Left hindlimb (tissue), 1 donor: Measurements from ENCODE around the gene PLCG1.

ENCODE experiments used
- DNase-seq: peaks from one replicate; pipeline ENCODE4 v3.0.0-alpha.2; 2018

Gene PLCG1

DNA sequence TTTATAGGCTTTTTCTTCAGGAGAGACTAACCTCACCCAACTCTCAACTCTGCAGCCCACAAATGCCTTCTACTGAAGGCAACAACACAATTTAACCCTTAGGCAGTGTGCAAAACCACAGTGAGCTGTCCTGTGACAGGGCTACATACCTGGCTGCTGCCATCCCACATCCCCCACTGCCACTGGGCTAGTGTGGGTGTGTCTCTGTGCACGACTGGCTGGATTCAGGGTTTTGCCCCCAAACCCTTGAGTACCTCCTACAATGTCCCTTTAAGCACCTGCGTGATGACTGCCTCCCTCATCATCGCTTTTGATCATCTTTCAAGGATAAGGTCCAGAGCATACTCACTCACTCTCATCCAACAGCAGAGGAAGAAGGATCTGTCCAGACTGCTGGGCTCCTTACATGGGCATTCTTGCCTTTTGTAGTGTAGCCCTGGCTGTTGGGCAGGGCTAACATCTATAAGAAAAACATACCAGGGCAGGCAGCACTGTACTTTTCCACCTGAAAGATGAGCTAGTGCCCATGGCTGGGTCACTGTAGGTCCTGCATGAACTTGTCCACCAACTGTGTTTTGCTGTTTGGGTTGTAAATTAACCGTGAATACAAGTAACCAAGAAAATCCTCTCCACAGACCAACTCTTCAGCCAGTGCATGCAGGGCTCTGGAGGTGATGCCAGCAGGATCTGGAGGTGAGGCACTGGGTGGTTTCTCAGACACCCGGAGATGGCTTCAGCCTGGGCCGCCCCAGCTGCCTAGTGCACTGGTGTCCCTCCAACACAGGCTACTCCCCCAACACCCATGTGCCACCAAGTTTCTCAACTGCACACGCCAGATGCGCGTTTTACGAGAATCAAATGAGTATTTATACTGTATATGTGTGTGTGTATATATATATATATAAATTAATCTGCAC is 45.2 kb downstream of the PLCG1 start:
- DNase-seq = no peak

DNA sequence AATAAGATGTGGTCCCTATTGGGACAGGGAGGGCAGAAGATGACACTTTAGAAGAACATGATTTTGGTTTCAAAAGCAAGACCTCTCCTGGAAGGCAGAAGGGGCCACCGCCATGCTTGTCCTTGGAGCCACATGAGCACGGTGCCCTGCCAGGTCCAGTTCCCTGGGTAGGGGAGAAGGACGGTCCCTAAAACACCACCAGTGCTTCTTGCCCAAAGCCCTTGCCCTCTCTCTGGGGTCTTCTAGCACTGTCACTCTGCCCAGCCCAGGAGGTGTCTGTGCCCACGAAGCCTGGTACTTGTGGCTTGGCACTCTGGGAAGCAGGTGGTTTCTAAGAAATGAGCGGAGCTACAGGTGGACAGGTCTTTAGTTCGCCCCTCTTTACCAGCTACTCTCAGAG is 46.0 kb downstream of the PLCG1 start:
- no peak for DNase-seq

DNA sequence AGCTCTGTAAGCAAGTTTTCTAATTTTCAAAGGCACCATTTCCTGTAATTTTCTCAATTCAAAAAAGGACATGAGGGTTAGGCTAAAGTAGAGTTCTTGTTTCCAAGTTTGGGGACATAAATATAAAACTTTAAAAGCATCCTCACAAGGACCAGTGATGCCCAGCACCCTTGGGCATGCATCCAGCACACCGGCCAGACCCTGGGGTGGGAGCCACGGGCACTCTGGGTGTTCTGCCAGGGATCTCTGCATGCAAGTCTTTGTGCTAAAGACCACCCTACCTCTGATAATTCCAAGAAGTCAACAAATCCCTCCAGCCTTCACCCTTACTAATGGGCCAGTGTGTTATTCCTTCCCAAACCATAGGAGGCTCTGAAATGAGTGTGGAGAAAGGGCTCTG is 46.5 kb downstream of the PLCG1 start:
- DNase-seq = no peak

DNA sequence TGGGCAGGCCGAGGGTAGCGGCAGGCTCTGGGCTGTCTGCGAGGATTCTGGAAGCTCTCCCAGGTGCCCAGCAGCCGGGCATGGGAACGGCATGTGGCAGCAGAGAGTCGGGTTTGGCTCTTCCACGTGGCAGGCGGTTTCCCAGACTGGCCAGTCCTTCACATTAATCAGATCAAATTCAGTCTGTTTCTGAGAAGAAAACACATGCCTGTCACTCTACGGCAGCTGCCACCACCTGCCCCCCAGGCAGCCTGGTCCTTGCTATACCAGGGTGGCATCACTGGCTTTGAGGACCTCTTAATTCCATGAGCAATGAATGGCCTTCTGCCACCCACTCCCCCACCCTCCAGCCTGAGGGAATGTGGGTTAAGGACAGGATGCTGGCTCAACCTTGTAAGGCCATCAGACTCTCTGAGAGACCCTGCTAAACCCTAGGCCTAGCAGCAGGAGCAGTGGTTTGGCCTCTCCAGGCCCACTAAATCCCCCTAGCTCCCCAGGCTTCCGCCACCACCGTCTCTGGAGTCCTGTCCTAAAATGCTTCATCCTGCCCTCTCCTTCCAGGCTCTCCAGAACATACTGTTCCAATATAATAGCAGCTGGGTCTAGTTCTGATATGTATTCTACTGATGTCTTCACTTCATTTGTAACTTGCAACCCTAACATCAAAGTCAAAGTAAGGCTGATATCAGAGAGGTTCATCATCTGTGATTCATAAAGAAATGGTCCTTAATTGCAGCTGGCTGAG is 47.8 kb downstream of the PLCG1 start:
- no peak for DNase-seq

DNA sequence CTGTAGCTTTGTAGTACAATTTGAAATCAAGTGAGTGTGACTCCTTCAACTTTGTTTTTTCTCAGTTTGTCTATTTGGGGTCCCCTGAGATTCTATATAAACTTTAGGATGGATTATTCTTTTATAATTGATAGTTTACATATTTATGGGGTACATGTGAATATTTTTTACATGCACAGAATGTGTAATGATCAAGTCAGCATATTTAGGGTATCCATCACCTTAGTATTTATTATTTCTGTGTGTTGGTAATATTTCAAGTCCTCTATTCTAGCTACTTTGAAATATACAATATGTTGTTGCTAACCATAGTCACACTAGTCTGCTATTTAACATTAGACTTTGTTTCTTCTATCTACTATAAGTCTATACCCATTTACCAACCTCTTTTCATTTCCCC is 50.3 kb downstream of the PLCG1 start:
- no peak for DNase-seq

DNA sequence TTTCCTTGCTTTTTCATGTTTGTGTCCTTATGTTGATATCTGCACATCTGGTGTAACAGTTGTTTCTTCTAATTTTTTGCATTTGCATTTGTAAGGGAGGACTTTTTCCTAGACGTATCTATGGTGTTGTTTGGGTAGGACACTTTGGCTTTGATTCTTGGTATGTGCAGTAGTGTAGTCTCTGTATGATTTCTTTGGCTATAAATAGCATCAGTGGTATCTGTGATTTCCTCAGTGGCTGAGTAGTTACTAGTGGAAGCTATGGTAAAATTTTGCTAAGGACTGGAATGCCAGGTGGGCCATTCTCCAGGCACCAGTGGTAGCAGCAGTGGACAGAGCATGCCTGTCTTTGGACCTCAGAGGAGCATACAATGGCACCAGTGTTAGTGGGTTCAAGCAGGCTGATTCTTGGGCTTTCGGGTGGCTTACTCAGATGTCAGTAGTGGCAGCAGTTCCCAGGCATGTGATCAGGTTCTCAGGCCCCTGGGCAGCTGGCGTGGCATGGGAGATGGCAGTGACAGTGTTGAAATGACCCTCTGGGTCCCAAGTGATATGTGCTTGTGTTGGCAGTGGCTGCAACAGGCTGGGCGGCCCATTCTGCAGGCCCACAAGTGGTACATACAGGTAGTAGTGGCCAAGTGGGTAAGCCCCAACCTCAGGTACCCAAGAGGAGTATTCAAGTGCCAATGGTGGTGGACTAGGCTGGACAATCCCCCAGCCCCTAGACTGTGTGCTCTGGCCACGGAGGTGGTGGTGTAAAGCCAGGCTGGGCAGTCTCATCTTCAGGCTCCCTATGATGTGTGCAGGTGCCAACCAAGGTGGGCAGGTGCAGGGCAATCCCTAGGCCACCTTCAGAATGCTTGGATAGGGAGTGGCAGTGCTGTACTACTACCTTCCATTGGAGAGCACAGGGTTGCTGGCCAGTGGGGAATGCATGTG is 54.5 kb downstream of the PLCG1 start:
- DNase-seq = no peak

DNA sequence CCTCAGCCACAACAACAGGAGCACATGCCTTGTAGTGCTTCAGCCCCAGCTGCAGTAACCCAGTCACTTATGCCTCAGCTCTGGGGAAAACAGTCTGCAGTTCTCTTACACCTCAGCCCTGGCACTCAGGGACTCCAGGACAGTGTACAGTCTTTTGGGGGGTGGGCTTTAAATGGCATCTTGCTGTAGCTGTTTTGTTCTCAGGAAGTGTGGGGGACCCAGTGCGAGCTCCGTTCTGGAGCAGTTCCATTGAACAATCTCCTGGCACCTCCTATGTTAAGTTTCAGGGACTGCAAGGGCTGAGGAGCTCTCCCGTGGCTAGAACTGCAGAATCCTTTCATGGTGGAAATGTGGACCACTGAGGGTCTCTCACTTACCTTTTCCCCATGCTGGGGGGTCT is 55.2 kb downstream of the PLCG1 start:
- no peak for DNase-seq

DNA sequence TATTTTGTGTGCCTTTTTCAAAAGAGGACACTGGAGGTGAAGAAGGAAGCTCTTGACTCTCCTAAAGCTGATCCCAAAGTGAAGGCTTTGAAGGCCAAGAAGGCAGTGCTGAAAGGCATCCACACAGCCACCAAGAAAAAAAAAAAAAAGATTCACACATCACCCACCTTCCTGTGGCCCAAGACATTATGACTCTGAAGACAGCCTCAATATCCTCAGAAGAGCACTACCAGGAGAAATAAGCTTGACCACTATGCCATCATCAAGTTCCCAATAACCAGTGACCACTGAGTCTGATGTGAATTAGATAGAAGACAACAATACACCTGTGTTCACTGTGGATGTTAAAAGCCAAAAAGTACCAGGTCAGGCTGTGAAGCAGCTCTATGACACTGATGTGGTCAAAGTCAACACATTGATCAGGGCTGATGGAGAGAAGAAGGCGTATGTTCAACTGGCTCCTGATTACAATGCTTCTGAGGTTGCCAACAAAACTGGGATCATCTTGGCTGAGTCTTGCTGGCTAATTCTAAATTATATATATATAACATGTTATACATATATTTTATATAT is 59.4 kb downstream of the PLCG1 start:
- DNase-seq = no peak

DNA sequence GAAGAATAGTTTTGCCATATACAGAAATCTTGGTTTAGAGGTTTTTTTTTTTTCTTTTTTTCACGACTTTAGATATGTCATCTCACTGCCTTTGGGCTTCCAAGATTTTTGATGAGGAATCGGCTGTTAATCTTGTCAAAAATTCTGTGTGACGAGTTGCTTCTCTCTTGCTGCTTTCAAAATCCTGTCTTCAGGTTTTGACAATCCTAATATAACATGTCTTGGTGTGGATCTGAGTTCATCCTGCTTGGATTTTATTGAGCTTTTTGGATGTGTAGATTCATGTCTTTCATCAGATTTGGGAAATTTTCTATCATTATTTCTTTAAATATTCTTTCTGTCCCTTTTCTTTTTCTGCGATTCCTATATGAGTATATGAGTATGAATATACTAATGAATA is 61.1 kb downstream of the PLCG1 start:
- no peak for DNase-seq

DNA sequence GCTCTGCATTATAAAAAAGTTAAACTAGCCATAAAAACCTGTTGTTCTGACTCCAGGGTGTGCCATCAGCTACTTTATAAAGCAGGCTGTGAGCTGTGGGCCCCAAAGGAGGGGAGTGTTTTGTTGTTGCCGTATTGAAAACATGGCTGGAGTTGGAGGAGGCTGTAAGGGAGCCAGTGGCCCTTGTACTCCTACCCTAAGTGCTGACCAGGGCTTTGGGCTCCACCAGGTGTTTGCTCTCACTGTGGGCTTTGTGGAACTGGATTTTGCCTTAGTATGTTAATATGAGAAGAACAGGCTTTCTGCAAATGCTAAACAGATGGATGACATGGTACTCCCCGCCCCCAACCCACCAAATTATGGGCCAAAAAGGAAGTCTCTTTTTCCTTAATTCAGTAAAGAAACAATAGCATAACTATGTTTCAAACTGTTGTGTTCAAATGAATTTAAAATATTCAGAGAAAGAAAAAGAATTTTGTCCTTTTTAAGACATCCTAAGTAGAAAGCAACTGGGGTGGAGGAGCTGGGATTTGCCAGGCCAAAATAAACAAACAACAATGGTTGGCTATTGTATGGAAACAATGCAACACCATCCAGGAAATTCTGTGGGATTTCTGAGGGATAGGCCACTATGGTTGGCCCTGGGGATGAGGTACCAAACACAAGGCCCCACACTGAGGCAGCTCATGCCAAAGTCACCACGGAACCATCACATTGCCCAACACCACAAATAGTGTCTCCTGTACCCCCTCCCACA is 63.3 kb downstream of the PLCG1 start:
- no peak for DNase-seq

DNA sequence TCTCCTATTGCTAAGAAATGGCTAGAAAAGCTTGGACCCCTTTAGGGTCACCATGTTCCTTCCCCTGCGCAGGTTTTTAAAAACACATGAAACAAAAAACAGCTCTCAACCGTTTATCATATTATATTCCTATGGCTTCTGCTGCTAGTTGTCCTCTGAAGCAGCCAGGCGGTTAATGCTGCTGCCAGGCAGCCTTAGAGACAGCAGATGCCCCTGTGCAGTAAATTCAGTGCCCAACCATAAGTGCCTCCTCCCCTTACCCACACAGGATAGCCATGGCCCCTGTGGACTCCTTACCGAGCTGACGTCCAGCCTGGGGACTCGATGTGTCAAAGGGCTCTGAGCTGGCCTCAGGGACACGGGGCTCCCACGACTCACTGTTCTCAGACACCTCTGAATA is 64.4 kb downstream of the PLCG1 start:
- DNase-seq = no peak

DNA sequence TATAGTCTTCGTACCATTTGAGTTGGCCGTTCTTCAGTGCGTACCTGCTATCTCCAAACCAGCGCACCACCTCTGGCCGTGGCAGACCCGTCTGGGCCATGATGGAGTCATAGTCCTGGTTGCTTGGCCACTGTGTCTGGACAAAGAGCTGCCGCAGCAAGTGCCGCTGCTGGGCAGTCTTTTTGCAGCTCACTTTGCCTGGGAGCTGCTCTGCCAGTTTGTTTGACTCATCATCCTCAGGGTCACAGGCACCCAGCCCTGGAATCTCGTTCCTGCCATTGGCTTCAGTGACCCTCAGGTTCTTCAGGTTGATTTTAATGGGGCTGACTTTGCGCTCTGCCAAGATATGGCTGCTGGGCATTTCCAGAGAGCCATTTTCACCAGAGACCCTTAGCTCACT is 65.1 kb downstream of the PLCG1 start:
- no peak for DNase-seq

DNA sequence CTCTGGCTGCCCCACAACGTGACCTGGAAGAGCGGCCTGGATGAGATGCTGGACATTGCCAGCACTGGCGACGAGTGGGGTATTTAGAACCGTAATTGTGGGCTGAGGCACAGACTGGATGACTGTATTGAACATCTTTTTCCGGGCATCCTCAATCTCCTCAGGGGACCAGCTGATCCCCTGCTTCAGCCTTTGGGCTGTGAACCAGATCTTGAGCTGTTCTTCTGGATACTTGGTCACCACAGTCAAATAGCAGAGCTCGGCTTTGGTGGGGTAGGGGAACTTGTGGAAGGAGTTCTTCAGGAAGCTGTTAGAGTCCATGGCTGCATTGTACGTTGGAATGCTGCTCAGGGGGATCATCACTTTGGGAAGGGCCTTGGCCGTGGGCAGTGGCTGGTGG is 66.3 kb downstream of the PLCG1 start:
- no peak for DNase-seq

DNA sequence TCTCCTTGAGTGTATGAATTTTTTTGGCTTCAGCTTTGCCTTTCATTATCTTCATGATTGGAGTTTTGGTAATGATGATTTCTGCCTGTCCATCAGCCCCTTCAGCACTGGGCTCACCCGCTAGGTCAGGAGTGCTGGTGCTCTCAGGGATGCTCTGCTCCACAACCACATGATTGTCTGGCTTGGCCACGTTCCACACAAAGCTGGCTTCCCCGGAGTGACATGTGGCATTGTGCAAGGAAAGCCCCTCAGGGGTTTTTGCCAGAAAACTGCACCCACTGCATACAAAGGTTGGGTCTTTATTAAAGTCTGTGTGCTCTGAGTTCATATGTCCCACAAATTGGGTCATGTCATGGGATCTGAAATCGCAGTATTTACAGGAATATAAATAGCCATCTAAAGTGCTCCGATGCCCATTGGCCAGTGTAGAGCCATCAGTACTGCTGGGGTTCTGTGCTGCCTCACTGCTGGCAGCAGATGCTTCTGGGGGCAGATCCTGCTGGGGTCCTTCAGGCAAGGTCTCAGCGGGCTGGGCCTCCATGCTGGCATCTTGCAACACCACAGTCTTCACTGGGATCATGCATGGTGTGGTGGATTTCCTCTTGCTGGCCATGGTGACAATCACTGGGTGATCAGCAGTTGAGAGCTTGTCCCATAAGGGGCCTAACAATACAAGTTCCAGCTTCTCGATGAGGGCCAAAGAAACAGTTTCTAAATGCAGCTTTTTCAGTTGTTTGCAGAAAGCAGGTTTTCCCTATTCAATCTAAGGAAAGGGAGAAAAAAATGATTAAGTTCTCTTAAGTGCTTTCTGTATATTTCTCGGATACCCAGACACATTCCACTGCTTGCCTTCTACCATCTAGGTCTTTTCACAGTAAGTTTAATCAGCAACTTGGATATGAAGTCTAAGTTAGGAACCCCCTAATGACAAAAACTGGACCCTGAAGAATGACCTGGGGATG is 67.2 kb downstream of the PLCG1 start:
- DNase-seq = no peak

DNA sequence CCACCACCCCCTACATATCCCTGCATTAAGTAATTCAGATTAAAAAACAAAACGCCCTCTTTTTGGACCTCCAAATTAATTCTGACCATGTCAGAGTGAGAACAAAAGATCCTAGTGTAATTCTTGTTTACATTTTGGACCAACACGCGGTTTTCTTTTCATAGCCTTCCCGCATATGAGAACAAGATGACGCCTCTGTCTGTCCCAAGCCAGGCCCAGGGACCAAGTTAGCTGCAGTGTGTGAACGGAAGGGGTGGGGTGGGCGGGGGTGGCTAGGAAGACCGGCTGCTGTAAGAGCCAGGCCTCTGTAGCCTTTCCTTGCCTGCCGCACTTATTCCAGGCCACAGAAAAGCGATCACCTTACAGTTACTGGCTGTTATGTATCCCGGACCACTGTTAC is 68.0 kb downstream of the PLCG1 start:
- DNase-seq = no peak

DNA sequence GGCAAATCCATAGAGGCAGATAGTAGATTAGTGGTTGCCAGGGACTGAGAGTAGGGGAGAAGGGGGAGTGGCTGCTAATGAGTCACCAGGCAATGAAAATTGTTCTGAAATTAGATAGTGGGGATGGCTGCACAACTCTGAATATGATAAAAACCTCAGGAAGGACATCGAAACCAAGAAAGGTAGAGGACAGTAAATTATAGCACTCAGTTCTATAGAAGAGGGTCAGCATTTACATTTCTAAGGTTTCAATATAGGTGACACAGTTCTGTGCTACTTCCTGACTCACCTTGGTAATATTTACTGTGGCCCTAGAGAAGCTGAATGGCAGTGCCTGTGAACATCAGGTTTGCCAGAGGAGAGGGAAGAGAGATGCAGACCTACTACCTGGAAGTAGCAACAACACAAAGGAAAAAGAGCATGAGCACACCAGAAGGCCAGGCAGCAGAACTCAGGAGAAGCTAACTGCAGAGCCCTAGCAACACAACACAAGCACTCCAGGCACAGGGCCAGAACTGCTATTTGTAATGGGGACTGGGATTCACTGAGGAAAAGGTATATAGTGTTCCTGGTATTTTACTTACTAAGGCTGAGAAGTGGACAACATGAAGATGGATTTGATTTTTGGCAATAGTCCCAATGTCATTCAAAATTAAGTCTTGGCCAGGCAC is 75.9 kb downstream of the PLCG1 start:
- no peak for DNase-seq

DNA sequence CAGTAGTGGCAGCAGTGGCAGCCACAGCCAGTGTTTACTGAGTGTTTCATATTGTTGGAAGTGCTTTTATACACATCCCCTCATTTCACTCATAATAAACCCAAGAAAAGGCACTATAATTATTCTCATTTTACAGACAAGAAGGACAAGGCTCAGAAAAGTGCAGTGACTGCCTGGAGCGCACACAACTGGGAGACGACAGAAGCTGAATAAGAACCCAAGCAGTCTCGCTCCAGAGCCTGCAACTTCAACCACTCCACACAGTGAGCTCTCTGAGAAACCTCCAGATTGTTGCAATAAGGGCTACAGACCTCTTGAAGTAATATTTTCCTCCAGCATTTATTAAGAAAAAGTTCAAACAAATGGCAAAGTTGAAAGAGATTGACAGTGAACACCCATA is 76.9 kb downstream of the PLCG1 start:
- DNase-seq = no peak

DNA sequence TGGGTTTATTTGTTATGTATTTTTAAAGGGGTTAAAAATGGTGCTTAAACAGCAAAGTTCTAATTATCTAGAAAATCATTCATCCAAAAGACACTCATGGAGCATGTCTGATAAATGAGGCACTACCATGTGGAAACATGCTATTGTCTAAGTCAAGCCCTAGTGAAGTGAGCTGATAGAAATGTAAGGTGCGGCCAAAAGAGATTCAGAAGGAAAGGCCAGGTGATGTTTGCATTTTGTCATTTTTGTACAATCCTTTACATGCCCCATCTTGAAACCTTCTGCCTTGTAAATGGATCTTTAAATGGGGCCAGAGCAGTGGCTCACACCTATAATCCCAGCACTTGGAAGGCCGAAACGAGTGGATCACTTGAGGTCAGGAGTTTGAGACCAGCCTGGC is 77.3 kb downstream of the PLCG1 start:
- DNase-seq = no peak

DNA sequence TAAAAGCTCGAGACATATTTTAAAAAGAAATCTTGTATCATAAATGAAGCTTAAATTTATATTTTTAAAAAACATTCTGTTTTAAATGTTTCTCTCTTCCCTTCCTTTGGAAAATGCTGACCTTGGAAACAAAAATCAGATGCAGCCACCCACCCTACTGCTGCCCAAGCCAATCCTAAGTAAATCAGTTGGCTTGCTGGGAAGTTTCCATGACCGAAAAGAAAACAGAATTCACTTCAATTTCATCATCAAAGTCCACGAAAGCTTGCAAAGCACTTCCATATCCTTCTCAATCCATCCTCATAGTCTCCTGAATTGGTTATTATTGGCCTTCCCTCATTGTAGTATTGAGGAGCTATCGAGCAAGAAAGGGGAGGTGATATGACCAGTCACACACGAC is 80.1 kb downstream of the PLCG1 start:
- DNase-seq = no peak

DNA sequence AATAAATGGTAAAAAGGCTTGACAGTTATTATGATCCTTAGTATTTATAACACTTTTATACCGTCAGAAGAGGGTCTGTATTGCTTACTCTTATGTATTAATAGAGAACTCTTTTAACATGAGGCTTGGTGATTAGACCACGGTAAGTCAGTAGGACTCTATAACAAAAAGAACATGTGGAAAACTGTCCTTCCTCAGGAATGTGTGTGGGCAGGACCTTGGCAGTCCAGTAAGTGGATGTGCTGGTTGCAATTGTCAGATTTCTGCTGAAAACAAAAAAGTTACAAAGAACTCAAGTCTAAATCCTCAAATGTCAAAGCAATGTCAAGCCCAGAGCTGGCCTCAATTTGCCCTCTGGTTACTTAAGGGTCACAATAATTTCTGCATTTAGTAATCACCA is 81.1 kb downstream of the PLCG1 start:
- no peak for DNase-seq
